CD4-positive, alpha-beta memory T cell (primary cell): Measurements from ENCODE around the gene UBN1. TPM values are rescaled to one million over a fixed set of nuclear protein-coding genes. Genes with fewer than 3 reads are reported as not detected.

Experiments used
- CTCF ChIA-PET: fragments of 350-600 bp; sonication (Branson Sonifier 250); formaldehyde crosslinking; loops from one replicate; lab custom pipeline; 2021; ENCODE audit warnings: inconsistent platforms; ENCODE audit not compliant: partially characterized antibody; lab: Charles Lee
- POLR2A ChIA-PET: fragments of 350-600 bp; sonication (Branson Sonifier 250); formaldehyde crosslinking; loops from one replicate; lab custom pipeline; 2021; ENCODE audit not compliant: partially characterized antibody; lab: Charles Lee
- DNase-seq, 5 donors: peaks; one replicate each; pipeline versions ENCODE4 v3.0.0 to v3.0.0-alpha.2; 2020 to 2022; ENCODE audit warnings: mixed read lengths in 1 of 5
- H3K27ac ChIP-seq: one replicate; pipeline ENCODE4 v1.7.0; 2013; ENCODE audit warnings: low read depth, low read length
- H3K27me3 ChIP-seq: 2 replicates; pipeline ENCODE4 v1.7.0; 2013; ENCODE audit warnings: mild to moderate bottlenecking, low read length, moderate library complexity; ENCODE audit not compliant: insufficient read depth
- H3K36me3 ChIP-seq: 2 replicates; pipeline ENCODE4 v1.7.0; 2013; ENCODE audit warnings: mild to moderate bottlenecking, low read length, moderate library complexity; ENCODE audit not compliant: insufficient read depth
- H3K4me1 ChIP-seq: 2 replicates; pipeline ENCODE4 v1.7.0; 2013; ENCODE audit warnings: mild to moderate bottlenecking, low read length, moderate library complexity; ENCODE audit not compliant: insufficient read depth
- H3K4me3 ChIP-seq, 2 donors: one replicate each; pipeline ENCODE4 v1.7.0; 2013; ENCODE audit warnings: low read length in 2 of 2, mild to moderate bottlenecking in 1 of 2
- H3K9me3 ChIP-seq, 2 donors: one replicate each; pipeline ENCODE4 v1.7.0; 2013; ENCODE audit warnings: low read length in 2 of 2, control low read depth in 1 of 2; ENCODE audit not compliant: control insufficient read depth in 1 of 2
- H3K27ac Mint-ChIP-seq, 7 donors: one replicate each; pipeline ENCODE4 v1.8.0; 2020 to 2021; ENCODE audit warnings: mixed read lengths in 7 of 7, mild to moderate bottlenecking in 6 of 7, inconsistent platforms in 3 of 7, moderate library complexity in 3 of 7
- H3K27me3 Mint-ChIP-seq, 2 donors: one replicate each; pipeline ENCODE4 v1.8.0; 2020 to 2021; ENCODE audit warnings: mixed read lengths in 2 of 2
- H3K36me3 Mint-ChIP-seq, 2 donors: one replicate each; pipeline ENCODE4 v1.8.0; 2020 to 2021; ENCODE audit warnings: mixed read lengths in 2 of 2, inconsistent platforms in 1 of 2, mild to moderate bottlenecking in 1 of 2
- H3K4me1 Mint-ChIP-seq, 4 donors: one replicate each; pipeline ENCODE4 v1.8.0; 2020 to 2021; ENCODE audit warnings: mixed read lengths in 4 of 4, mild to moderate bottlenecking in 1 of 4
- H3K4me3 Mint-ChIP-seq, 8 donors: one replicate each; pipeline ENCODE4 v1.8.0; 2020 to 2021; ENCODE audit warnings: mixed read lengths in 8 of 8, mild to moderate bottlenecking in 7 of 8, moderate library complexity in 6 of 8, inconsistent platforms in 3 of 8
- H3K9me3 Mint-ChIP-seq, 8 donors: one replicate each; pipeline ENCODE4 v1.8.0; 2020 to 2021; ENCODE audit warnings: mixed read lengths in 8 of 8, mild to moderate bottlenecking in 5 of 8, inconsistent platforms in 3 of 8, moderate library complexity in 1 of 8
- intact Hi-C: fragments of 100-400 bp; cut with micrococcal nuclease; formaldehyde crosslinking; loops from one replicate; pipeline ENCODE4 v1.15.1; 2023
- polyA plus RNA-seq, 2 donors: library from polyadenylated mRNA; unstranded; fragments of 300-500 nt; fragmentation: Illumina TruSeq; gene quantifications; one replicate each; pipeline ENCODE4 v1.2.3, GENCODE V29; 2021
- total RNA-seq, 2 experiments: library from RNA; stranded (reverse); gene quantifications; one replicate each; pipeline ENCODE4 v1.2.3, GENCODE V29; 2021

Gene UBN1
- total and polyA plus RNA-seq, 4 experiments from 2014 or later: 6.0 to 42.7 (median 29.0) TPM

- Histone ChIP-seq H3K27ac (no peak overlapping the region), H3K36me3 (no peaks in the 10 kb centered on the region), H3K4me3 (no peak overlapping the region), H3K27me3 (no peaks in the 10 kb centered on the region), H3K9me3 (no peaks in the 10 kb centered on the region), H3K4me1 (no peaks in the 10 kb centered on the region)
- Mint-ChIP-seq H3K27ac (no peak overlapping the region), H3K27me3 (peaks cover 6 to 11% of the 10 kb centered on the region in 2 donors), H3K36me3 (no peaks in the 10 kb centered on the region), H3K9me3 (peaks cover 0 to 8% (median under 1%) of the 10 kb centered on the region in 8 donors), H3K4me3 (no peak overlapping the region), H3K4me1 (no peaks in the 10 kb centered on the region)
- CTCF ChIA-PET: no interaction called here
- intact Hi-C loops: no loop called here
- POLR2A ChIA-PET: no interaction called here
- no peak for DNase-seq
Observed at GRCh38 chr16:4898811-4899473, 51.7 kb downstream of the UBN1 start.

GRCh38 chr16:4899474-4899846, 52.2 kb downstream of the UBN1 start:
- H3K27me3 Mint-ChIP-seq: peaks cover 12 to 15% of the 10 kb centered on the region in 2 donors
- no peak overlapping the region for H3K27ac ChIP-seq
- no peak overlapping the region for H3K4me3 ChIP-seq
- ChIA-PET CTCF (no interaction called here), POLR2A (no interaction called here)
- no peaks in the 10 kb centered on the region for H3K9me3 ChIP-seq
- no peaks in the 10 kb centered on the region for H3K27me3 ChIP-seq
- no peak overlapping the region for H3K4me3 Mint-ChIP-seq
- intact Hi-C loops: no loop called here
- no peak for DNase-seq
- no peaks in the 10 kb centered on the region for H3K4me1 Mint-ChIP-seq
- no peaks in the 10 kb centered on the region for H3K4me1 ChIP-seq
- H3K27ac Mint-ChIP-seq: no peak overlapping the region
- H3K36me3 ChIP-seq: no peaks in the 10 kb centered on the region
- H3K9me3 Mint-ChIP-seq: peaks cover 0 to 8% (median under 1%) of the 10 kb centered on the region in 8 donors
- H3K36me3 Mint-ChIP-seq: no peaks in the 10 kb centered on the region

- Mint-ChIP-seq H3K36me3 (no peaks in the 10 kb centered on the region), H3K27me3 (peaks cover 15% of the 10 kb centered on the region in 2 donors), H3K4me3 (no peak overlapping the region), H3K4me1 (no peaks in the 10 kb centered on the region), H3K27ac (no peak overlapping the region), H3K9me3 (peaks cover 0 to 8% (median under 1%) of the 10 kb centered on the region in 8 donors)
- POLR2A ChIA-PET: no interaction called here
- H3K9me3 ChIP-seq: no peaks in the 10 kb centered on the region
- H3K4me3 ChIP-seq: no peak overlapping the region
- CTCF ChIA-PET: no interaction called here
- no peaks in the 10 kb centered on the region for H3K27me3 ChIP-seq
- H3K27ac ChIP-seq: no peak overlapping the region
- H3K4me1 ChIP-seq: no peaks in the 10 kb centered on the region
- intact Hi-C loops: no loop called here
- no peaks in the 10 kb centered on the region for H3K36me3 ChIP-seq
- DNase-seq: no peak
Observed at GRCh38 chr16:4900036-4900435, 52.8 kb downstream of the UBN1 start.

- CTCF ChIA-PET: no interaction called here
Observed at GRCh38 chr16:4900750-4901149, 53.5 kb downstream of the UBN1 start.

GRCh38 chr16:4902038-4902437, 54.8 kb downstream of the UBN1 start:
- intact Hi-C loops: no loop called here
- POLR2A ChIA-PET: no interaction called here
- no peaks in the 10 kb centered on the region for H3K4me1 Mint-ChIP-seq
- H3K4me3 ChIP-seq: no peak overlapping the region
- H3K4me3 Mint-ChIP-seq: no peak overlapping the region
- DNase-seq: no peak
- no peaks in the 10 kb centered on the region for H3K4me1 ChIP-seq
- no peaks in the 10 kb centered on the region for H3K36me3 ChIP-seq
- no peaks in the 10 kb centered on the region for H3K9me3 ChIP-seq
- H3K27me3 ChIP-seq: no peaks in the 10 kb centered on the region
- CTCF ChIA-PET: no interaction called here
- H3K27ac ChIP-seq: no peak overlapping the region
- no peaks in the 10 kb centered on the region for H3K36me3 Mint-ChIP-seq
- no peak overlapping the region for H3K27ac Mint-ChIP-seq
- H3K27me3 Mint-ChIP-seq: peaks cover 15 to 18% of the 10 kb centered on the region in 2 donors
- H3K9me3 Mint-ChIP-seq: peaks cover 0 to 8% (median under 1%) of the 10 kb centered on the region in 8 donors

More at GRCh38 chr16:4900750-4901149, 53.5 kb downstream of the UBN1 start:
- H3K27ac Mint-ChIP-seq: no peak overlapping the region
- H3K36me3 Mint-ChIP-seq: no peaks in the 10 kb centered on the region
- no peaks in the 10 kb centered on the region for H3K4me1 Mint-ChIP-seq
- Histone ChIP-seq H3K27me3 (no peaks in the 10 kb centered on the region), H3K4me3 (no peak overlapping the region), H3K9me3 (no peaks in the 10 kb centered on the region), H3K36me3 (no peaks in the 10 kb centered on the region), H3K4me1 (no peaks in the 10 kb centered on the region), H3K27ac (no peak overlapping the region)
- POLR2A ChIA-PET: no interaction called here
- intact Hi-C loops: no loop called here
- peaks cover 0 to 8% (median under 1%) of the 10 kb centered on the region in 8 donors for H3K9me3 Mint-ChIP-seq
- no peak overlapping the region for H3K4me3 Mint-ChIP-seq
- H3K27me3 Mint-ChIP-seq: peaks cover 15 to 21% of the 10 kb centered on the region in 2 donors
- no peak for DNase-seq

GRCh38 chr16:4904108-4904941, 57.0 kb downstream of the UBN1 start:
- Histone ChIP-seq H3K4me3 (no peak overlapping the region), H3K27ac (no peak overlapping the region), H3K27me3 (no peaks in the 10 kb centered on the region), H3K36me3 (no peaks in the 10 kb centered on the region), H3K9me3 (no peaks in the 10 kb centered on the region), H3K4me1 (no peaks in the 10 kb centered on the region)
- Mint-ChIP-seq H3K4me1 (no peaks in the 10 kb centered on the region), H3K4me3 (no peak overlapping the region), H3K27ac (no peak overlapping the region), H3K27me3 (peaks cover 15 to 16% of the 10 kb centered on the region in 2 donors), H3K9me3 (peaks cover 0 to 3% (median 0%) of the 10 kb centered on the region in 8 donors), H3K36me3 (no peaks in the 10 kb centered on the region)
- POLR2A ChIA-PET: no interaction called here
- DNase-seq: no peak
- intact Hi-C loops: no loop called here
- CTCF ChIA-PET: no interaction called here

GRCh38 chr16:4904942-4905615, 57.8 kb downstream of the UBN1 start:
- Histone ChIP-seq H3K36me3 (no peaks in the 10 kb centered on the region), H3K27me3 (no peaks in the 10 kb centered on the region), H3K9me3 (no peaks in the 10 kb centered on the region), H3K27ac (no peak overlapping the region), H3K4me3 (no peak overlapping the region), H3K4me1 (no peaks in the 10 kb centered on the region)
- H3K4me1 Mint-ChIP-seq: no peaks in the 10 kb centered on the region
- ChIA-PET CTCF (no interaction called here), POLR2A (no interaction called here)
- H3K4me3 Mint-ChIP-seq: no peak overlapping the region
- intact Hi-C loops: no loop called here
- no peaks in the 10 kb centered on the region for H3K36me3 Mint-ChIP-seq
- no peak for DNase-seq
- peaks cover 0 to 3% (median 0%) of the 10 kb centered on the region in 8 donors for H3K9me3 Mint-ChIP-seq
- H3K27ac Mint-ChIP-seq: no peak overlapping the region
- H3K27me3 Mint-ChIP-seq: peaks cover 15% of the 10 kb centered on the region in 2 donors
